K562 (cell line): Measurements from ENCODE around the gene TMEM116.

Source experiments
- BCLAF1 ChIP-seq, 2 experiments: fragments of 450-650 bp in 1 of 2; IDR thresholded peaks; 2 replicates each; pipeline ENCODE4 v1.6.1; 2011 to 2017; ENCODE audit warnings: low read depth in 2 of 2, antibody characterized with exemption in 1 of 2, borderline replicate concordance in 1 of 2, low read length in 1 of 2, mild to moderate bottlenecking in 1 of 2, mixed read lengths in 1 of 2; ENCODE audit not compliant: control insufficient read depth in 1 of 2
- CC2D1A ChIP-seq: fragments of 450-650 bp; IDR thresholded peaks from 2 replicates; pipeline ENCODE4 v1.6.1; 2017; ENCODE audit warnings: mild to moderate bottlenecking
- CTCF ChIP-seq, 3 experiments: IDR thresholded peaks in 2 of 3; conservative IDR thresholded peaks in 1 of 3; 2 replicates each; pipeline ENCODE4 v1.5.1; 2011 to 2012; ENCODE audit warnings: low read length in 3 of 3, mild to moderate bottlenecking in 3 of 3, control low read depth in 2 of 3, improper control_type of control experiment in 1 of 3, inconsistent platforms in 1 of 3, low read depth in 1 of 3, mixed read lengths in 1 of 3, moderate library complexity in 1 of 3; ENCODE audit not compliant: insufficient read depth in 2 of 3
- EZH2 ChIP-seq: IDR thresholded peaks from 2 replicates; pipeline ENCODE4 v1.6.1; 2012; ENCODE audit warnings: low read depth, mild to moderate bottlenecking, inconsistent platforms, low read length, borderline replicate concordance
- GABPA ChIP-seq: fragments of 200-800 bp; sonication (Bioruptor generic); conservative IDR thresholded peaks from 2 replicates; pipeline ENCODE4 v1.6.1; 2016; ENCODE audit warnings: low read depth, missing genetic modification characterization, missing compliant biosample characterization
- HDAC2 ChIP-seq: fragments of 450-650 bp; IDR thresholded peaks from 2 replicates; pipeline ENCODE4 v1.6.1; 2016; ENCODE audit warnings: mild to moderate bottlenecking
- MAFG ChIP-seq: fragments of 450-650 bp; conservative IDR thresholded peaks from 2 replicates; pipeline ENCODE4 v1.6.1; 2016; ENCODE audit warnings: missing genetic modification characterization, missing compliant biosample characterization
- NFXL1 ChIP-seq: fragments of 450-650 bp; formaldehyde crosslinking; IDR thresholded peaks from 2 replicates; pipeline ENCODE4 v1.4.0; 2021; ENCODE audit warnings: mild to moderate bottlenecking
- POLR2A ChIP-seq: fragments of 450-650 bp; conservative IDR thresholded peaks from 2 replicates; pipeline ENCODE4 v1.6.1; 2016
- REST ChIP-seq, 2 experiments: fragments of 450-650 bp; formaldehyde crosslinking in 1 of 2; IDR thresholded peaks; 2 replicates each; pipeline versions ENCODE4 v1.4.0 to v1.6.1; 2014 to 2020; ENCODE audit warnings: mild to moderate bottlenecking in 2 of 2, borderline replicate concordance in 1 of 2, low read depth in 1 of 2
- USF2 ChIP-seq: sonication (generic); formaldehyde crosslinking; IDR thresholded peaks from 2 replicates; pipeline ENCODE4 v1.5.0; 2020; ENCODE audit warnings: missing genetic modification reagents

GRCh38 chr12:111976291-111976690 lies 36.7 kb downstream of the TMEM116 start:
- TF ChIP-seq EZH2 (no peak), MAFG (no peak), HDAC2 (no peak), NFXL1 (no peak), CTCF (IDR thresholded peaks at IDR 0.05 in 2 of 3, conservative IDR thresholded peaks at IDR 0.05 in 1 of 3; ENCODE audit: insufficient read depth in 2 of 3, low read depth in 1 of 3, low read length in 3 of 3) (no peak), USF2 (CRISPR knock-in tag) (no peak), CC2D1A (no peak), POLR2A (no peak), GABPA (tag) (no peak), REST (IDR thresholded peaks at IDR 0.05; ENCODE audit: borderline replicate concordance) (no peak), REST (CRISPR knock-in tag; IDR thresholded peaks at IDR 0.05; ENCODE audit: low read depth) (no peak), BCLAF1 (IDR thresholded peaks at IDR 0.05; ENCODE audit: borderline replicate concordance in 1 of 2, control insufficient read depth in 1 of 2, low read depth in 2 of 2, low read length in 1 of 2) (no peak)
